Choroid plexus epithelial cell (primary cell): Measurements from ENCODE around the gene R3HCC1L.

Experiments
- DNase-seq: peaks from one replicate; pipeline ENCODE4 v3.0.0-alpha.2; 2010; ENCODE audit warnings: low read depth
- H3K4me3 ChIP-seq: 2 replicates; pipeline ENCODE4 v1.5.1; 2011; ENCODE audit warnings: low read depth, mild to moderate bottlenecking, control low read depth, low read length, moderate library complexity
- TF ChIP-seq, protein P1 (sequence below): conservative IDR thresholded peaks from 2 replicates; pipeline ENCODE4 v1.5.1; 2011; ENCODE audit warnings: low read depth, mild to moderate bottlenecking, control low read depth, inconsistent platforms, low read length, moderate library complexity

R3HCC1L gene

GRCh38 chr10:98244586-98244985 lies 110.1 kb downstream of the R3HCC1L start:
- DNase-seq, result no peak

DNA sequence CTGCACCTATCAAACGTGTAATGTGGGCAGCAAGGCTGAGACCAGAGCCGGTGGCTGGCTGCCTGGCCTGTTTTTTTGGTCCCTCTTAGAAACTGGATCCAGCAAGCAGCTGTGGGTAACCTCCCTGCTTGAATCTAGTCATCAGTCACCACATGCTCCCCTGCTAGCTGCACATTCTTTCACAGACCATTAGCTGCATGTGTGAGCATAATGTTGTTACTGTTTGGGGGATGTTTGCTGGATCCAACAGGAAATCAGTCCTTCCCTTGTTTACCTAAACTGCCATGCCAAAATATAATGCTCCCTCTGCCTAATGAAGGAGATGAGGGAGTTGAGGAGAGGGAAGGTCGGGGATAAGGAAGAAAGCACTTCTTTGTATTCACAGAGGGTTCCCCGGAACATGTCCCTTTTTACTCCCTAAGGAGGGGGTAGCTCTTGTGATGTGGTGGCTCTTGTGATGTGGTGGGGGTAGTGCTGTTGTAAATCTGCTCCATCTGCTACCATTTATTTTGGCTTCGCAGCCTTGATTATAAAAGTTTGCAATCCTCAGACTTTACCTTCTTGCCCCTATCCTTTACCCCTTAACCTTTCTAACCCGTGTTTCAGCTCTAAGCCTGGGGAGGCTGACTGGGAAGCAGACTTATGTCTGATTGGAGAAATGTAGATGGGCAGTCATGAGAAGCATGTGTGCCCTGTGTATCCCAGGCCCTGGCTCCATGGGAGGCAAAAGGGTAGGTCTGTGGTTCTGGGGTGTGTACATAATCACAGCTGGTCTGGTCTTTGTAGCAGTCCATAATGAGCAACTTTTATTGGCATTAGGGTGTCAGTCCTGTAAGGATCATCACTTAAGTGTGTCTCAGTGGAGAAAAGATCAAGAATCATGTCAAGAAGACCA lies 112.7 kb downstream of the R3HCC1L start:
- H3K4me3 ChIP-seq, result no peak overlapping the region
- TF ChIP-seq, protein P1, sequence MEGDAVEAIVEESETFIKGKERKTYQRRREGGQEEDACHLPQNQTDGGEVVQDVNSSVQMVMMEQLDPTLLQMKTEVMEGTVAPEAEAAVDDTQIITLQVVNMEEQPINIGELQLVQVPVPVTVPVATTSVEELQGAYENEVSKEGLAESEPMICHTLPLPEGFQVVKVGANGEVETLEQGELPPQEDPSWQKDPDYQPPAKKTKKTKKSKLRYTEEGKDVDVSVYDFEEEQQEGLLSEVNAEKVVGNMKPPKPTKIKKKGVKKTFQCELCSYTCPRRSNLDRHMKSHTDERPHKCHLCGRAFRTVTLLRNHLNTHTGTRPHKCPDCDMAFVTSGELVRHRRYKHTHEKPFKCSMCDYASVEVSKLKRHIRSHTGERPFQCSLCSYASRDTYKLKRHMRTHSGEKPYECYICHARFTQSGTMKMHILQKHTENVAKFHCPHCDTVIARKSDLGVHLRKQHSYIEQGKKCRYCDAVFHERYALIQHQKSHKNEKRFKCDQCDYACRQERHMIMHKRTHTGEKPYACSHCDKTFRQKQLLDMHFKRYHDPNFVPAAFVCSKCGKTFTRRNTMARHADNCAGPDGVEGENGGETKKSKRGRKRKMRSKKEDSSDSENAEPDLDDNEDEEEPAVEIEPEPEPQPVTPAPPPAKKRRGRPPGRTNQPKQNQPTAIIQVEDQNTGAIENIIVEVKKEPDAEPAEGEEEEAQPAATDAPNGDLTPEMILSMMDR, result no peak
- peak; percentile 81 for DNase-seq

More at GRCh38 chr10:98244586-98244985, 110.1 kb downstream of the R3HCC1L start:
- no peak overlapping the region for H3K4me3 ChIP-seq
- TF ChIP-seq, protein P1, result no peak

GRCh38 chr10:98248018-98248417 lies 113.6 kb downstream of the R3HCC1L start:
- no peak for DNase-seq
- TF ChIP-seq, protein P1, result no peak
- H3K4me3 ChIP-seq, result no peak overlapping the region

DNA sequence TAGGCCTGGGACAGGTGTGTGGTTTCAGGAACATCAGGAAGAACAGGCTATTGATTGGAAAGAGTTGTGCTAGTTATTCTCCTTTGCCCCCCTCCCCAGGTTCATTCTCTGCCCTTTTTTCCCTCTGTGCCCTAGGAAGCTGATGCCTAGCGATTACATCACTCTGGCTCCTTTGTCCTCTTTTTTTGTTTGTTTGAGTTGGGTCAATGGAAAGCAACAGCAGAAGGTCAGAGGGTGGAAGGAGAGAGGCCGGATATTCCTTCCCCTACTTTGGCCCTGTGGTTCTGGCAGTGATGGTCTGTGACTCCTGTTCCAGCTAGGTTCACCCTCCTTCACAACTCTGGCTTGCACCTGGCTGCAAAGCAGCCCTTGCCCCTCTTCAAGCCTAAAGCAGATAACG lies 114.7 kb downstream of the R3HCC1L start:
- TF ChIP-seq, protein P1, result no peak
- DNase-seq, result no peak

GRCh38 chr10:98251399-98251798 lies 116.9 kb downstream of the R3HCC1L start:
- DNase-seq, result no peak
- TF ChIP-seq, protein P1, result no peak
- no peak overlapping the region for H3K4me3 ChIP-seq

More for the DNA sequence above, 114.7 kb downstream of the R3HCC1L start:
- H3K4me3 ChIP-seq, result no peak overlapping the region

GRCh38 chr10:98252464-98252863 lies 118.0 kb downstream of the R3HCC1L start:
- TF ChIP-seq, protein P1, result no peak
- no peak for DNase-seq
- H3K4me3 ChIP-seq, result no peak overlapping the region

GRCh38 chr10:98253499-98253898 lies 119.0 kb downstream of the R3HCC1L start:
- TF ChIP-seq, protein P1, result no peak
- no peak overlapping the region for H3K4me3 ChIP-seq
- no peak for DNase-seq
